BLaER1 treated with 17β-estradiol and CSF1 and Interleukin-3, amounts not matched to agents 10 nM and 100 nM (cell line): ENCODE results near the gene CASZ1.

ENCODE experiments used
- H3K27ac ChIP-seq, 11 experiments: shearing (Covaris generic); formaldehyde crosslinking; 2 replicates each; pipeline ENCODE4 v1.8.1; 2022
- H3K27me3 ChIP-seq, 11 experiments: shearing (Covaris generic); formaldehyde crosslinking; 2 replicates each; pipeline ENCODE4 v1.8.1; 2022
- H3K36me3 ChIP-seq, 11 experiments: shearing (Covaris generic); formaldehyde crosslinking; 2 replicates each; pipeline ENCODE4 v1.8.1; 2022
- H3K4me1 ChIP-seq, 10 experiments: shearing (Covaris generic); formaldehyde crosslinking; 2 replicates each; pipeline ENCODE4 v1.8.1; 2022
- H3K4me2 ChIP-seq, 11 experiments: shearing (Covaris generic); formaldehyde crosslinking; 2 replicates each; pipeline ENCODE4 v1.8.1; 2022
- H3K4me3 ChIP-seq, 10 experiments: shearing (Covaris generic); formaldehyde crosslinking; 2 replicates each; pipeline ENCODE4 v1.8.1; 2022
- H3K9ac ChIP-seq, 11 experiments: shearing (Covaris generic); formaldehyde crosslinking; 2 replicates each; pipeline ENCODE4 v1.8.1; 2022
- H3K9me3 ChIP-seq, 11 experiments: shearing (Covaris generic); formaldehyde crosslinking; replicated peaks in 1 of 11; 2 replicates each; pipeline ENCODE4 v1.8.1; 2022
- H4K20me1 ChIP-seq, 11 experiments: shearing (Covaris generic); formaldehyde crosslinking; 2 replicates each; pipeline ENCODE4 v1.8.1; 2022
- Cebpa-rat ChIP-seq, 11 experiments: shearing (Covaris generic); IDR thresholded peaks; 2 replicates each; pipeline ENCODE4 v1.8.1; 2022

The CASZ1 gene

GRCh38 chr1:10598389-10598702 lies 198.1 kb downstream of the CASZ1 start:
- Histone ChIP-seq H3K4me3 (no peak overlapping the region), H3K4me1 (peaks cover 0 to 29% (median 19%) of the 10 kb centered on the region in 10 experiments; a peak in 15 of 20 replicates), H3K9ac (no peak overlapping the region)

GRCh38 chr1:10597492-10598388 lies 198.7 kb downstream of the CASZ1 start:
- H3K4me1 ChIP-seq: peaks cover 0 to 27% (median 18%) of the 10 kb centered on the region in 10 experiments; a peak in 15 of 20 replicates
- H3K9ac ChIP-seq: no peak overlapping the region
- no peak overlapping the region for H3K27ac ChIP-seq
- no peak for TF ChIP-seq Cebpa-rat (IDR thresholded peaks at IDR 0.05)
- no peaks in the 10 kb centered on the region for H3K27me3 ChIP-seq
- no peaks in the 10 kb centered on the region for H3K9me3 ChIP-seq
- peaks cover 0 to 38% (median 18%) of the 10 kb centered on the region in 11 experiments; a peak in 13 of 22 replicates for H4K20me1 ChIP-seq
- H3K4me3 ChIP-seq: no peak overlapping the region
- H3K4me2 ChIP-seq: peak overlapping the region in 8 of 11 experiments; percentile 23 to 57 (median 48); a peak in 15 of 22 replicates
- peaks cover 4 to 47% (median 16%) of the 10 kb centered on the region in 11 experiments; a peak in 16 of 22 replicates for H3K36me3 ChIP-seq

More at GRCh38 chr1:10598389-10598702, 198.1 kb downstream of the CASZ1 start:
- no peaks in the 10 kb centered on the region for H3K27me3 ChIP-seq
- peak overlapping the region in 8 of 11 experiments; percentile 23 to 57 (median 48); a peak in 15 of 22 replicates for H3K4me2 ChIP-seq
- peaks cover 0 to 32% (median 18%) of the 10 kb centered on the region in 11 experiments; a peak in 12 of 22 replicates for H4K20me1 ChIP-seq
- no peak overlapping the region for H3K27ac ChIP-seq
- no peak for TF ChIP-seq Cebpa-rat (IDR thresholded peaks at IDR 0.05)
- H3K9me3 ChIP-seq: no peaks in the 10 kb centered on the region
- H3K36me3 ChIP-seq: peaks cover 4 to 49% (median 18%) of the 10 kb centered on the region in 11 experiments; a peak in 16 of 22 replicates

GRCh38 chr1:10596780-10597179 lies 199.7 kb downstream of the CASZ1 start:
- Histone ChIP-seq H3K4me2 (no peak overlapping the region), H4K20me1 (peaks cover 0 to 41% (median 18%) of the 10 kb centered on the region in 11 experiments; a peak in 13 of 22 replicates), H3K4me3 (no peak overlapping the region), H3K27ac (no peak overlapping the region), H3K9ac (no peak overlapping the region), H3K36me3 (peaks cover 4 to 37% (median 14%) of the 10 kb centered on the region in 11 experiments; a peak in 16 of 22 replicates), H3K9me3 (no peaks in the 10 kb centered on the region), H3K27me3 (no peaks in the 10 kb centered on the region), H3K4me1 (peaks cover 0 to 25% (median 17%) of the 10 kb centered on the region in 10 experiments; a peak in 15 of 20 replicates)
- no peak for TF ChIP-seq Cebpa-rat (IDR thresholded peaks at IDR 0.05)

GRCh38 chr1:10594595-10595223 lies 201.7 kb downstream of the CASZ1 start:
- TF ChIP-seq Cebpa-rat (IDR thresholded peaks at IDR 0.05): no peak
- Histone ChIP-seq H3K36me3 (peaks cover 0 to 17% (median 8%) of the 10 kb centered on the region in 11 experiments; a peak in 13 of 22 replicates), H3K27me3 (no peaks in the 10 kb centered on the region), H3K4me2 (no peak overlapping the region), H4K20me1 (peaks cover 4 to 41% (median 16%) of the 10 kb centered on the region in 11 experiments; a peak in 14 of 22 replicates), H3K4me1 (peaks cover 0 to 19% (median 11%) of the 10 kb centered on the region in 10 experiments; a peak in 15 of 20 replicates), H3K9ac (no peak overlapping the region), H3K9me3 (no peaks in the 10 kb centered on the region), H3K4me3 (no peak overlapping the region), H3K27ac (no peak overlapping the region)

- H3K9me3 ChIP-seq: no peaks in the 10 kb centered on the region
- peaks cover 4 to 45% (median 17%) of the 10 kb centered on the region in 11 experiments; a peak in 14 of 22 replicates for H4K20me1 ChIP-seq
- peaks cover 0 to 7% (median 0%) of the 10 kb centered on the region in 11 experiments; a peak in 3 of 22 replicates for H3K36me3 ChIP-seq
- TF ChIP-seq Cebpa-rat (IDR thresholded peaks at IDR 0.05): no peak
- H3K4me1 ChIP-seq: peaks cover 0 to 17% (median 11%) of the 10 kb centered on the region in 10 experiments; a peak in 15 of 20 replicates
- H3K9ac ChIP-seq: no peak overlapping the region
- no peaks in the 10 kb centered on the region for H3K27me3 ChIP-seq
- H3K27ac ChIP-seq: no peak overlapping the region
- no peak overlapping the region for H3K4me3 ChIP-seq
- no peak overlapping the region for H3K4me2 ChIP-seq
Observed at GRCh38 chr1:10593750-10594149, 202.7 kb downstream of the CASZ1 start.

- TF ChIP-seq Cebpa-rat (IDR thresholded peaks at IDR 0.05): no peak
- Histone ChIP-seq H3K27me3 (no peaks in the 10 kb centered on the region), H3K4me1 (peaks cover 0 to 6% (median 0%) of the 10 kb centered on the region in 10 experiments; a peak in 5 of 20 replicates), H3K9ac (no peak overlapping the region), H3K27ac (no peak overlapping the region), H3K9me3 (no peaks in the 10 kb centered on the region), H4K20me1 (peaks cover 4 to 40% (median 13%) of the 10 kb centered on the region in 11 experiments; a peak in 14 of 22 replicates), H3K4me2 (no peak overlapping the region), H3K4me3 (no peak overlapping the region), H3K36me3 (peaks cover 0 to 2% (median 0%) of the 10 kb centered on the region in 11 experiments; a peak in 2 of 22 replicates)
Observed at GRCh38 chr1:10592373-10592772, 204.1 kb downstream of the CASZ1 start.

GRCh38 chr1:10591010-10591409 lies 205.4 kb downstream of the CASZ1 start:
- no peak overlapping the region for H3K27ac ChIP-seq
- no peak for TF ChIP-seq Cebpa-rat (IDR thresholded peaks at IDR 0.05)
- H3K9me3 ChIP-seq: no peaks in the 10 kb centered on the region
- peaks cover 0 to 6% (median 0%) of the 10 kb centered on the region in 10 experiments; a peak in 4 of 20 replicates for H3K4me1 ChIP-seq
- no peaks in the 10 kb centered on the region; a peak in 2 of 22 replicates for H3K36me3 ChIP-seq
- H3K4me3 ChIP-seq: no peak overlapping the region
- H3K4me2 ChIP-seq: no peak overlapping the region
- H3K9ac ChIP-seq: no peak overlapping the region
- H3K27me3 ChIP-seq: no peaks in the 10 kb centered on the region
- H4K20me1 ChIP-seq: peaks cover 2 to 37% (median 9%) of the 10 kb centered on the region in 11 experiments; a peak in 12 of 22 replicates

- peaks cover 0 to 4% (median 0%) of the 10 kb centered on the region in 11 experiments; a peak in 5 of 22 replicates for H3K36me3 ChIP-seq
- no peak overlapping the region for H3K4me2 ChIP-seq
- peaks cover 0 to 4% (median 0%) of the 10 kb centered on the region in 11 experiments; a peak in 4 of 22 replicates for H3K9me3 ChIP-seq
- H3K4me3 ChIP-seq: no peak overlapping the region
- no peak for TF ChIP-seq Cebpa-rat (IDR thresholded peaks at IDR 0.05)
- peaks cover 0 to 6% (median 0%) of the 10 kb centered on the region in 10 experiments; a peak in 5 of 20 replicates for H3K4me1 ChIP-seq
- no peak overlapping the region for H3K27ac ChIP-seq
- H4K20me1 ChIP-seq: peaks cover 0 to 22% (median 8%) of the 10 kb centered on the region in 11 experiments; a peak in 8 of 22 replicates
- H3K27me3 ChIP-seq: no peaks in the 10 kb centered on the region
- H3K9ac ChIP-seq: no peak overlapping the region
Observed at GRCh38 chr1:10589074-10589473, 207.4 kb downstream of the CASZ1 start.
